GM18861 (cell line): Measurements from ENCODE around the gene SH3GL3.

Source experiments
- ATAC-seq: cut with Tn5 transposase; IDR thresholded peaks from one replicate; pipeline ENCODE4 v1.9.1; 2021; ENCODE audit not compliant: unreplicated experiment

SH3GL3 gene

DNA sequence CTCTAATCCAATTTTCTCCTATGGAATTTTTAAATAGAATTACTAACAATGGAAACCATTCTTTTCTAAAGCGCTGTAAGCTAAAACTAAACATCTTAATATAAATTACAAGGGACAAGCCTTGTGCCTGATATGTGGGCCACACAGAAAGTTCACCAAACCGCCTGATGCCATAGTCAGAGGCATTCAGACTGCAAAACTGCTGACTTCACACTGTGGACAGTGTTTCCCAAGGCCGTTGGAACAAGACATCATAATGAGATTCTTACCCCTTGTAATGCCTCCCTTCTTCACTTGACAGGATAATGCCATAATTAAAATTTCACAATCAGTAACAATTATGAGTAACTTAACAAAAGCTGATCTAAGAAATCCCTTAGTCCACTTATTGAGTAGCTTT, 14.9 kb downstream of the SH3GL3 start:
- no peak for ATAC-seq

DNA sequence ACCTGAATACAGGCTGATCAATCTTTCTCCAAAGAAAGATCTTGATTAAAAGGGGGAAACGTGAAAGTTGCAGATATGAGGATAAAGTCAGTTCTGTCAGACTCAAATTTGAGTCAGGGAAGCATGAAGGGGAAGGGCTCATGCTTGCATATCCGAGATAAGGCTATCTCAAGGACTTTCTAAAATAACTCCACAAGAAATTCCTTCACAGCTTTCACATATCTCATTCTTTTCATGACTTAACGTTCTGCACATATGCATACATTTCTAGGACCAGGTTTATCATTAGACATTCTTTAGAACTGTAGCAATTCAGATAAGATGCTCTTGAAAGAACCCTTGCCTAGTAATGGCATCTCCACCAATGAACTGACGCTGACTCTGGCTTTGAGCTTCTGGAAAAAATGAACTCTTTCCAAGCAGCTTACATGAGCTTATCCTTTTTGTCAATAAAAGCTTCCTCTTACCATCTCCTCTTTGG, 15.9 kb downstream of the SH3GL3 start:
- no peak for ATAC-seq

DNA sequence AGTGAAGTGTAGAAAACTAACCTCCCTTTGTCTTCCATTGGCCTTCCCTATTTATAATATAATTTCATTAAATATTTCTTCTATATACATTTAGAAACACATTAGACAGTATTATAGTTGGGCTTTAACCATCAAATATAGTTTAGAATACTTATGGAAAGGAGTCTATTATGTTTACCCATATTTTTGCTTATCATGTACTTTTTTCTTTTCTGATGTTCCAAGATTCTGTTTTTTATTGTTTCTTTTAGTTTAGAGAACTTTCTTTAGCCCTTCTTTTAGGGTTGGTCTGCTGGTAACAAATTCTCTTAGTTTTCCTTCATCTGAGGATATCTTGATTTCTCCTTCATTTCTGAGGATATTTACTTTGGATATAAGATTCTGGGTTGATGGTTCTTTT, 23.7 kb downstream of the SH3GL3 start:
- ATAC-seq = no peak

DNA sequence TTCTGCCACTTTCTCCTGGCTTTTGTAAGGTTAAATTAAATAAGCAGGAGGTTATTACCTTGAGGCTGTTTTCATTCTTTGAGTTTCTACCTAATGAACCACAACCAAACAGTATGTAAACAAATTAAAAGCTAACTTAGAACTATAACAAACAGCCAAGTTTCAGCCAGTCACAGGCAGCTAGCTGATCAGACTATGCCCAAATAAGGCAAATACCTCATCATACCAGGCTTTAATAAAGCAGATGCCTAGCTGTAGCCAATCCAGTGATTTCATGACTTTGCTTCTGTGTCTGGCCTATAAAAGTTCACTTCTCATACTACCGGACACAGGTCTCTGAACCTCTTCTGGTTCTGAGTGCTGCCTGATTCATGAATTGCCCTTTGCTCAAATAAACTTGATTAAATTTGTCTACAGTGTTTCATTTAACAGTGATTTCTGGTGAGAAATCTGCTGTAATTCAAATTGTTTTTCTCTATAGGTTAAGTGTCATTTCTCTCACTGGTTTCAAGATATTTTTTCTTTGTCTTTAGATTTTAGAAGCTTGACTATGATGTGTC, 24.2 kb downstream of the SH3GL3 start:
- no peak for ATAC-seq

DNA sequence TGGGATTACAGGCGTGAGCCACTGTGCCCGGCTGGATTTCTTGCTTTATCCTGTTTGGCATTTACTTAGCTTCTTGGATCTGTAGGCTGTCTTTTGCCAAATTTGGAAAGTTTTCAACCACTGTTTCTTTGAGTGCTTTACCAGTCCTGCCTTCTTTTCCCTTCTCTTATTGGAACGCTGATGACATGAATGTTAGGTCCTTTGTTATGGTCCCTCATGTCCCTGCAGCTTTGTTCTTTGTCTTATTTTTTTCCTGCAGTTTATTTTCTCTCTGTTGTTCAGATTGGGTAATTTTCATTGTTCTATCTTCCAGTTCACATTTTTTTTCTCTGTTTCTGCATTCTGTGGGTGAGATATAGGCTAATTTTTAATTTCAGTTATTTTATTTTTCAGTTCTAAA, 25.0 kb downstream of the SH3GL3 start:
- ATAC-seq = no peak

DNA sequence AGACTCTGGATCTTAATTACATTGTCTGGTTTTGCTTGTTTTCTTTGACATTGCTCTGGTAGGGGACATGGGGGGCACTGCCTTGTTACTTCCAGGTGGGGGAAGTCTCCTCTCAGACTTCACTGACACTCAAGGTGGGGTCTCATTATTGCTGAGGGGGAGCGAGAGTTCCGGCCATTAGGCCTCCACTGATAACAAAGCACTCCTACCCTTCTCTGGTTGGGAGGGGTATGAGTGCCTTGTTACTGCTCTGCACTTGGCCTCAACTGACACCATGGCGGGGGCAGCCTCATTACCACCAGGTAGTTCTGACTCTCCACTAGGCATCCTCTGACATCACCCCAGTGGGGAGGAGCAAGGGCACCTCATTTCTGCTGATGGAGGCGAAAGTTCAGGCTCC, 25.7 kb downstream of the SH3GL3 start:
- ATAC-seq = no peak

DNA sequence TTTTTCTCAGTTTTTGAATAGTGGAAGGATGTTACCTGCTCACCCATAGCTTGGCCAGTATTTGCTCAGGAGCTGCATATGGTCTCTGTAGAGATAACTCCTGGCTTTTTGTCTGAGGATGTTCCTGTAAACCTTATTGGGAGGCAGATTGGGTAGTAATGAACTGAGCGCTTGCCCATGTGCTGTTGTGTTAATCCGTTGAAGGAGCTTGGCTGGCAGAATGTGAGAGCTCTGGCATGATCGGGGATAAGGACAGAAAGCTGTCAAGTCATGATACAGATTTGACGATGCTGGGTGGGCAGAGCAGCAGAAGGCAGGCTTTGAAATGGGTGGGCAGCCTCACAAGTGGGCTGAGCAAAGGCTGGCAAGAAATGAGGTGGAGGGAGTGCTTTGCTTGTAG, 27.4 kb downstream of the SH3GL3 start:
- ATAC-seq = no peak

DNA sequence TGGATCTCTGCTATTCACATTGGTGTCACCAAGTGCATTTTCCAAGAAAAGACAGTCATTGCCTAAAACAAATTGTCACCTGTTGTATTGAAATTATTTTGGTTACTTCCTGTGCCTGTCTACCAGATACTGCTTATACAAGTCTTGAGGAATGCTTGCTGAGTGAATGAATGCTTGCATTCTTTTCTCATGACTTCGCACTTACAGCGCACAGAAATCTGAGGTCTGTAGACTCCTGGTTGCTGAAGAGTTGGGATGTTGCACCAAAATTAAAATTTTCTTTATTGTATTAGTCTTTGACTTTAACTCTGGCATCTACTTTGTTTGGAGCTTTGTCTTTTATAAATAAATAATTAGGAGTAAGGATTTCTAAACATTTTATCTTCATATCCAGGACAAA, 28.4 kb downstream of the SH3GL3 start:
- ATAC-seq = no peak

DNA sequence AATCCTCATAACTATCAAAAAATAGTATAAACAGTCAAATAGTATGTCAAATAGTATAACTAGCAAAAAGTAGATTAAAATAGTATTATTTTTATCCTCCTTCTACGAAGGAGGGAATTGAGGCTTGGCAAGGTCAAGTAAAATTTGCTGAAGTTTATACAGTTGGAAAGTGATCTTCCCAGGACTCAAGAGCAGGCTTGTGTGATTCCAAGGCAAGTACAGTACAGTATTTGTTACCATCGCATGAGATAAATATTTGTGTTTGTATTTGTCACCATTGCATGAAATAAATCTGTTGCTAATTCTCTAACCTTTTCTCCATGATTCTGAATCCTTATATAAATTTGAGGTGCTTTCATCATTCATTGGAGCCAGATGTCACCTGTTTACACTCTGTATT, 28.9 kb downstream of the SH3GL3 start:
- ATAC-seq = no peak

DNA sequence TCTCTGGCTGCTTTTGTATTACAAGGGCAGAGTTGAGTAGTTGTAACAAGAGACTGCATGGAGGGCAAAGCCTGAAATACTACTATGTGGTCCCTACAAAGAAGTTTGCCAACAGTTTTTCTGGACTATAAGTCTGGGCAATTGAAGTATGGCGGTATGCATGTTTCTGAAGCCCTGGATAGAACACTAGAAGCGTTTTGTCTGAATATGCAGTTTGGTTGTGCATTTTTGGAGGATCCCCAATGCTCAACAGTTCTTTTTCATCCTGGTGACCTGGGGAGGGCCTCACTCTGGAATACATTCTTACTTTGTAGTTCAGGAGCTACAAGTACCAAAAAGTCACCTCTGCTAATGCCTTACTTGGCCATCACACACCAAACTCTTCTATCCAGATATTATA, 29.6 kb downstream of the SH3GL3 start:
- no peak for ATAC-seq

DNA sequence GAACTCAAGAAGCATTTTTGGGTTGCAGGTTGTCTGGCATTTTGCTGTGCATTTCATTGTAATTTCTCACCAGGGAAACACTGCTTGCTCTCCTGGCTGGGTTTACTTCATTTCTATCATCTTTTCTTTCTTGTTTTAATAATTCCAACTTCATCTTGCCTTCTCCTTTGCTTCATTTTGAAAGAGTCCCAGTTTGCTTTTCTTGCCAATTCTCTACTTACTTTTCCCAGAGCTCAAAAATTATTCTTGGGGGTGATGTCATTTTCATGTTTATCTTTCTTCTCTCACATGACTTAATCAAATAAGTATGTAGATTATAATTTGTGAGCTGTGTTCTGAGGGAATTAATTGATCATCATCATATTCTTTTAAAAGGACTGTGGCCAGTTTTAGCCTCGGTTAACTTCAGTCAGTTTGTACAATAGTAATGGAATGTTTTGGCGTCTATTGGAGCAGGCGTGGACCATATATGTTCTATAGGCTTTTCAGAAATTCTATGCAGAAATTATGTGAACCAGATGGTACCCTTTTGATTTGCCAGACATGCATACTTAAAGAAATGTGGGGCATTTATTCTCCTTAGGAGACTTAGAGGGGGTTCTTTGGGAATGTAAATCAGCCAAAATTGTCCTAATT, 30.1 kb downstream of the SH3GL3 start:
- ATAC-seq = no peak

DNA sequence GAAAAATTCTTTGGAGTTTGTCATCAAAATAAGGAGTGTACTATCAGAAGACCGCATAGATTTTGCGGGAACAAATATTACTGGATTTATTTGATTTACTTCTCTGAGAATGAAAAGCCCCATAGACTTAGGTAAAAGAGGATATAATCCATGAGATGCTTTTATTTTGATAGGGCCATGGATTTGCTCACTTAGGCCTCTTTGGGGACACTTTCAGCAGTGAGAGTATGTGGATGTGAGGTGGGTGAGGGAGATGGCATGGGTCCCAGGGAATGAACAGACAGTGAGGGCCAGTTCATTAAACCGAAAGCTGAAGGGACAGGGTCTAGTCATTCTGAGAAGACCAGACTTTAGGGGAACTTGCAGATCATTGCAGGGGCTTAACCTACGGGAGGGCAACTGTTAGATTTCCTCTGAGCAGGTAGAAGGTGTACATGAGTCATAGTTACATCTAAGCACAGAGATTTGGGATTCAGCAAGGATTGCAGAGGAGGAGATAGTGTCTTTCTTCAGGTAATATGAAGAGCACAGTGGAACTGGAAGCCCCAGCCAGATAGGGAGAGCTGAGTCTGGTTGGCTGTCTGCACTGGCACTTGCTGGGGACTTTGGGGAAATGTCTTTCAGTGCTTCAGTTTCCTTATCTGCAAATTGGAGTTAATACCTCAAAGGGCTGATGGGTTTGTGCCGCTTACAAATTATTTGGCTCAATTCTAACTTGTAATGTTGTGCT, 30.8 kb downstream of the SH3GL3 start:
- no peak for ATAC-seq

DNA sequence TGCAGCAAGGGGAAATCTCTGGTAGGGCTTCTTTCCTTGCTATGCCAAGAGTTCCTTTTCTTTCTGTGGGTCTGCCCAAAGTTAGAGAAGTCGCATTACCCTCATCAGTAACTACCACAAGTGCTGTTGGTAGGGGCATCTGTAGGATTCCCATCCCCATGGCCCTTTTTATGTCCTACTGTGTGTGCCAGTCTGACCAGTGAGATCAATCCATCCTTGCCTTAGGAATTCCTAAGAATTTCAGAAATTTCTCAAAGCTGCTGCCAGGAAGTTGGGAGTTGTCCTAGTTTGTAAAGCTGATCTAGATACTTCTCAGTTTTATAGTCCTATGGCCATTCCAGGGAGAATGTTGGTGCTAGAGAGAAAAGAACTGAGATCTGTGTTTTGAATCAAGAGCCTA, 36.5 kb downstream of the SH3GL3 start:
- no peak for ATAC-seq

DNA sequence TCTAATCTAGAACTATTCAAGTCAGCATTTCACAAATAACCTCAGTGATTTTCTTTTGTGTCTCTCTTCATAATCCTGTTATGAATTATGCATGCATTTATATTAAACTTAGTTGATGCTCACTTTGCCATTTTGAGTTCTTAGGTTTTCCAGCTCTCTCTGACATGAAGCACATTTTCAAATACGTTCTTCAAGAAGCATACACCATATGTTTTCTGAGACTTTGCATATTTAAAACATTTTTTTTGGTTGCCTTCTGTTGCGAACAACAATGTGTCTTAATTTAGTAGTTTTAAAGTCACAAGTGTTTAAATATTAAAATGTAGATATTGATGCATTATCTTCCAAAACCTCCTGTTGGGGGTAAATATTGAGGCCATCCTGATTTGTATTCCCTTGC, 37.5 kb downstream of the SH3GL3 start:
- no peak for ATAC-seq

DNA sequence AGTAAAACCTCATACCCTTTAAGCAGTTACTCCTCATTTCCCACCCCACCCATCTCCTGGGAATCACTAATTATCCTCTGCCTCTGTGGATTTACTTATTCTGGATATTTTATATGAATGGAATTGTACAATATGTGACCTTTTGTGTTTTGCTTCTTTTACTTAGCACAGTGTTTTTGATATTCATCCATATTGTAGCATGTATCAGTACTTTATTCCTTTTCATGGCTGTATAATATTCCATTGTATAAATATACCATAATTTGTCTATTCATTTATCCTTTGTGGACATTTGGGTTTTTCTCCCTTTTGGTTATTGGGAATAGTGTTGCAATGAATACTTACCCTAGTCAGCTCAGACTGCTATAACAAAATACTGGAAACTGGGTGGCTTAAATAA, 39.2 kb downstream of the SH3GL3 start:
- ATAC-seq = no peak

DNA sequence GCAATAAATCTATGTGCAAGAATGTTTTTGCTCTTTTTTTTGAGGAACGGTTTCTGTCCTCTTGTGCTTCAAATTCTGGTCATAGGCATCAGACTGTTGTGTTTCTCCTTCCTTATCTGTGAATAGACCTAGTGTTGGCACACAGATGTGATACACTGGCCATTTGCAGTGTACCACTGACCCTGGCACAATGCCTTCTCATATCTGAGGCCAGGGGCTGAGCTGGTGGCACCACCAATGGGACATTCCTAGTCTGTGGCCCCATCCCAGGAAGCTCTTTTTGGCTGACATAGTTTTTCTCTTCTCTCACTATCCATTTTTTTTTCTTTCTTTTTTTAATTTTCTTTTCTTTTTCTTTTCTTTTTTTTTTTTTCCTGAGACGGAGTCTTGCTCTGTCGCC, 40.4 kb downstream of the SH3GL3 start:
- ATAC-seq = no peak

DNA sequence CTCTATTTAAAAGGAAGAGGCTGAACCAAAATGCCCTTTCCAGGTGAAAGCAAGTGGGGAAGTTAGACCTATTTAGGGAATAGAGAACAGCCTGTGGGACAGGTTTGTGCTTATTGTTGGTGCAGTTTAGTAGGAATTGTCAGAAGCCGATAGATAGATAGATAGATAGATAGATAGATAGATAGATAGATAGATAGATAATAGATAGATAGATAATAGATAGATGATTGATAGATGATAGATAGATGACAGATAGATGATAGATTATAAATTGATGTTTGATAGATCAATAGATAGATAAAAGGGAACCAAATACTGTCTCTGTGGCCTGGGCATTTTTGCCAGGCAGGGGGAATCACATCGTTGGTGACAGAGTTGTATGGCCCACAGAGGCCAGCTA, 42.5 kb downstream of the SH3GL3 start:
- no peak for ATAC-seq

DNA sequence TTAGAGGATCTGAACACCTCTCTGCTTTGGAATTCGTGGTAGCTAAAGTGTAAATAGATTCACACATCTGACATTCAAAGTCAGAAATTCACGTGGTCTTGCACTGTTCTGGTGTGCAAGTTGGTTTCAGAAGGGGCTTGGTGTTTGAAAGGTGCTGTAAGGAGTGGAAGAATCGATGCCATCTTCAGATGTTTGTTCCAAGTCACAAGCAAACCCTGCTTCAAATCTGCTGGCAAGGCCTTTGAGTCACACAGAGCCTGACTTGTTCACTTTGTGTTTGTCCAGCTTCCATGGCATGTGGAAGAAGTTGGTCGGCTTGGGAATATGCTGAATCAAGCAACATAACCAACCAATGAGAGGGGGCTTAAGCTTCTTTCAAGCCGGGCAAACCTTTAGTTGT, 44.3 kb downstream of the SH3GL3 start:
- ATAC-seq = no peak

DNA sequence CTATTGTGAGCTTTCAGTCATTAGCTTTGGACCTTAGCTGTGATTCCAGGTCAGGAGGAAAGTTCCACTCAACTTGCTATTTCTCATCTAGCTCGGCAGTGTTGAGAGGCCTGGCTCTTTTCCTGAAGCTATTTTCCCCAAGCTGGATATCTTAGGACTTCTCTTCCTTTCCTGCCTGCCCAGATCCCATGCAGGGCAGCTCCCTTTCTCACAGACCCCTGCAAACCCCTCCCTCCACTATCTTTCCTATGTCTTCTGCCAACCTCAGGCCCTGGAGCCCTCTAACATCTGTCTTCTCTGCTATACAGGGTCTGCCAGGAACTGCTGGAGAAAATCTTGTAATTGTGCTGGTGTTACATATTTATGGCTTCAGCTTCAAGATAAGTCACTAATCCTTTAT, 49.6 kb downstream of the SH3GL3 start:
- ATAC-seq = no peak

DNA sequence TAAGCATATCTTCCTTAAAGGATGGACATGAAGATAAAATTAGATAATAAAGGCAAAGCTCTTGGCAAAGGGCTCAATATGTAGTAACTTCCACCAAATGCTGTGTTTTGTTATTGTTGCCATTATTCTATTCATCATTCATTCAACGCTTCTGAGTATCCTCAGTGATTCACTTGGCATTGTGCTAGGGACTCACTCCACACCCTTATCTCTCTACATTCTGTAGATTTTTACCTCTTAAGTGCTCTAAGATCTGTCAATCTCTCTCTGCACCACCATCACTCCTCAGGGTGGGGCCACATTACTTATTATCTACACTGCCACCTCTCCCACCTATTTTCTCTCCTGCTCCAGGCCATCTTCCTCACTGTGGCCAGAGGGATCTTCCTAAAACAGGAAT, 51.2 kb downstream of the SH3GL3 start:
- ATAC-seq = no peak

DNA sequence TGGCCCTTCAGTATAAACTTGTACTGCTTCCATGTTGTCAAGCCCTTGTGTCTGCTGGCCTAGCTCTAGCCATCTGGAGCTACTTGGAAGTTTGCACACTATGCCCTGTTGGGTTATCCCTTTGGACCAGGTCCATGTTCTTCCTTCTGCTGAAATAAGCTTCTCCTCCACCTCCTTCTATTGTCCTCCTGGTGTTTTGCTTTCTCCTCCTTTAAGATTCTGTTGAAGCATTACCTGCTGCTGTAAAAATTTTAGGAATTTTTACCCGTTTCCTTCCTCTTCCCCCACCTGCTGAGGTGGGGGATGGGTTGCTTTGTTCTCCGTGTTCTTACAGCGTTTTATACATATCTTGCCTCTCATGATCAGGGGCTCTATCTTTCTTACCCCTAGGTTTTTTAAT, 51.7 kb downstream of the SH3GL3 start:
- no peak for ATAC-seq

DNA sequence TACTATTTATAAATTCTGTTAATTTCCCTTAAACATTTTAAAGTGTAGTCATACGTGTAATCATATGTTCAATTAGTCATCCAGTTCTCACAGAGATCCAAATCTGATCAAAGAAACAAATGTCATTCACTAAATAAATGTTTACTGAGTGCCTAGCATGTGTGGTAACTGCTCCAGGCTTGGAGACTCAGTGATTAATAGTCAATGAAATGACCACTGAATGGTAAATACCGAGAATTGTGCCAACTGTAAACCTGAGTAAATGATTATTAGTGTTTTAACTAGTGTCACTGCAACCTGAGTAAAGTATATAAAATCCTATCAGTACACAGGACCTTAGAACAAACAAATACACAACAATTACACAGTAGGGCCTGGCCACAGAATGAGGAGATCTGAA, 52.3 kb downstream of the SH3GL3 start:
- no peak for ATAC-seq
